COR-L47 (cell line): ENCODE measurements around the gene MID1.

Source experiments
- DNase-seq: peaks from one replicate; lab custom pipeline; 2025; lab: John Stamatoyannopoulos, UW

The MID1 gene

GRCh38 chrX:10429908-10430307 is 190.5 kb downstream of the MID1 start:
- DNase-seq: no peak

- DNase-seq: no peak
Measured at GRCh38 chrX:10427249-10427648, 193.1 kb downstream of the MID1 start.

- no peak for DNase-seq
Measured at GRCh38 chrX:10423716-10424115, 196.7 kb downstream of the MID1 start.

GRCh38 chrX:10420134-10420533 is 200.3 kb downstream of the MID1 start:
- DNase-seq: no peak

- DNase-seq: no peak
Measured at GRCh38 chrX:10416424-10416823, 204.0 kb downstream of the MID1 start.

- DNase-seq: no peak
Measured at GRCh38 chrX:10415306-10416001, 204.9 kb downstream of the MID1 start.

GRCh38 chrX:10414862-10415261 is 205.5 kb downstream of the MID1 start:
- no peak for DNase-seq

GRCh38 chrX:10414156-10414824 is 206.1 kb downstream of the MID1 start:
- DNase-seq: no peak

GRCh38 chrX:10404436-10404835 is 215.9 kb downstream of the MID1 start:
- DNase-seq: no peak

- DNase-seq: no peak
Measured at GRCh38 chrX:10401239-10401638, 219.1 kb downstream of the MID1 start.

GRCh38 chrX:10399043-10399741 is 221.2 kb downstream of the MID1 start:
- DNase-seq: no peak

- DNase-seq: no peak
Measured at GRCh38 chrX:10398215-10398614, 222.2 kb downstream of the MID1 start.

- no peak for DNase-seq
Measured at GRCh38 chrX:10397349-10397748, 223.0 kb downstream of the MID1 start.

- no peak for DNase-seq
Measured at GRCh38 chrX:10395643-10396042, 224.7 kb downstream of the MID1 start.
